ENCODE results near the gene DDX51. TPM values are rescaled to one million over a fixed set of nuclear protein-coding genes. Genes with fewer than 3 reads are reported as not detected.
A peak's percentile ranks its signal among the peaks of the same experiment; 100 is the strongest.

The DDX51 gene
- 10 to 100 TPM; 18.3 to 21.3 TPM for total RNA-seq

DNA sequence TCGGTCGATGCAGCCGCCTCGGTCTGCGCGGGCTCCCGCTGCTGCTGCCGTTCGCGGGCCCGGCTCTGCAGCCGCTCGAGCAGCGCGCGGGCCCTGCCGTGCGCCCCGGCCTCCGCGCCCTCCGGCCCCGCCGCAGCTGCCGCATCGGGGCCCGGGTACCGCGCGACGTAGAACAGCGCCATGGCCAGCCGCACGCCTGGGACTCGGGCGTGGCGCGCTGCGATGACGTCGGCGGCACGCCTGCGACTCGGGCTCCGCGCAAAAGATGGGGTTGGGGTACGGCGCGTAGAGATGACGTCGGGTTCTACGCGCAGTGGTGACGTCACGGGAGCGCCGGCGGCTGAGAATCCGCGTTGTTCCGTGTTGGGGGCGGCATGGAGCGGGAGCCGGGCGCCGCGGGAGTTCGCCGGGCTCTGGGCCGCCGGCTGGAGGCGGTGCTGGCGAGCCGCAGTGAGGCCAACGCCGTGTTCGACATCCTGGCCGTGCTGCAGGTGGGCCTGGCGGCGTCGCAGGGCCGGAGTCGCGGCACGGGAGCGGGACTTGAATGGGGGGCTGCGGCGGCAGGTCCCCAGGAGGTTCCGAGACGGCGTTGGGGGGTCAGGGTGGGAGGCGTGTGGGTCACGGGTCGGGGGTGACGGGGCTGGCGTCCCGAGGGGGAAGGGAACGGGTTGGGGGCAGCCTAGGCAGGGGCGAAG lies at the start of gene DDX51, which contains the start of gene NOC4L:
Gene DDX51 (minus strand): TSS at position 205 of the 695 bp plus-strand sequence. CDS start 23 bp downstream, at position 182.
Gene NOC4L (plus strand): TSS at position 343 of the 695 bp plus-strand sequence. CDS start 32 bp downstream, at position 375.
- POLR2A ChIA-PET: no interaction called here
- Mint-ChIP-seq H3K36me3 (peaks cover 18% of the 10 kb centered on the region), H3K27ac (peak within 1 kb of the TSS; percentile 87), H3K27me3 (no peaks in the 10 kb centered on the region), H3K9me3 (no peaks in the 10 kb centered on the region), H3K4me1 (ENCODE audit: low read depth) (peaks cover 27% of the 10 kb centered on the region), H3K4me3 (peak within 1 kb of the TSS; percentile 87)
- intact Hi-C loops (cut with micrococcal nuclease): loop anchor here (1.0 kb wide), 1 partner anchor 60 kb away; no protein-coding TSS in a partner anchor
- peak; percentile 97 for DNase-seq
- CTCF ChIA-PET: interaction anchor here (1.9 kb wide), 1 partner anchor 9 kb away, joined by 9 read pairs; no protein-coding TSS in a partner anchor

- POLR2A ChIA-PET: no interaction called here
- Mint-ChIP-seq H3K27me3 (no peaks in the 10 kb centered on the region), H3K9me3 (peaks cover 13% of the 10 kb centered on the region), H3K4me3 (no peak overlapping the region), H3K36me3 (peaks cover 4% of the 10 kb centered on the region), H3K27ac (no peak overlapping the region), H3K4me1 (ENCODE audit: low read depth) (peaks cover 25% of the 10 kb centered on the region)
- CTCF ChIA-PET: interaction anchor here (0.8 kb wide), 1 partner anchor 38 kb away, joined by 4 read pairs; no protein-coding TSS in a partner anchor
- no peak for DNase-seq
- intact Hi-C loops (cut with micrococcal nuclease): no loop called here
These were observed 47.8 kb upstream of the DDX51 start for GRCh38 chr12:132191715-132192553.

DNA sequence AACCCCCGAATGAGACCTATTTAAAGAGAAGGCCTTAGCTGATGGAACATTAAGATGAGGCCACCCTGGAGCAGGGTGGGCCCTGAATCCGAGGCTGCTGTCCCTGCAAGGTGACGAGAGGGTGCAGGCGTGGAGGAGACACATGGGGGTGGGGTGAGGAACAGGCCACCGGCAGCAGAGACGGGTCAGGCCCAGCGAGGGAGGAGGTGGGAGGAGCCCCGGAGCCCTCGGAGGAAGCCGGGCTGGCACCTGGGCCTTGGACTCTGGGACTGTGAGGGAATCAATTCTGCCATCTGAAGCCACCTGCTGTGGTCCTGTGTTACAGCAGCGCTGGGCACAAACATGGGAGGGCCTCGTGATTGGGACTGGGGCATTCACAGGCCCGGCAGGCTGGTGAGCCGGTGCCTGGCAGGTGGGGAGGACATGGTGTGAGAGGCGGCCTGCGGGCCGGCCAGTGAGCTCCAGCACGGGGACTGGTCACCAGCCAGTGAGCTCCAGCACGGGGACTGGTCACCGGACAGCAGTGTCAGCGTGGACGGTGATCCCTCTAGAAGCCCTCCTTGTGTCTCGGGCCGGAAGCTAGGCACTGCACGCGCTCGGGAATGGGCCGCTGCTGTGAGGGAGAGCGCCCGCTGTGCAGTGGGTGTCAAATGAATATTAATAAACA lies 46.8 kb upstream of the DDX51 start:
- H3K4me1 Mint-ChIP-seq (ENCODE audit: low read depth): peaks cover 32% of the 10 kb centered on the region
- no peak overlapping the region for H3K27ac Mint-ChIP-seq
- intact Hi-C loops (cut with micrococcal nuclease): no loop called here
- no peak for DNase-seq
- POLR2A ChIA-PET: no interaction called here
- no peaks in the 10 kb centered on the region for H3K27me3 Mint-ChIP-seq
- CTCF ChIA-PET: interaction anchor here (0.8 kb wide), 1 partner anchor 37 kb away, joined by 4 read pairs; no protein-coding TSS in a partner anchor
- H3K9me3 Mint-ChIP-seq: peaks cover 13% of the 10 kb centered on the region
- peak overlapping the region; percentile 61 for H3K4me3 Mint-ChIP-seq
- H3K36me3 Mint-ChIP-seq: peaks cover 4% of the 10 kb centered on the region

DNA sequence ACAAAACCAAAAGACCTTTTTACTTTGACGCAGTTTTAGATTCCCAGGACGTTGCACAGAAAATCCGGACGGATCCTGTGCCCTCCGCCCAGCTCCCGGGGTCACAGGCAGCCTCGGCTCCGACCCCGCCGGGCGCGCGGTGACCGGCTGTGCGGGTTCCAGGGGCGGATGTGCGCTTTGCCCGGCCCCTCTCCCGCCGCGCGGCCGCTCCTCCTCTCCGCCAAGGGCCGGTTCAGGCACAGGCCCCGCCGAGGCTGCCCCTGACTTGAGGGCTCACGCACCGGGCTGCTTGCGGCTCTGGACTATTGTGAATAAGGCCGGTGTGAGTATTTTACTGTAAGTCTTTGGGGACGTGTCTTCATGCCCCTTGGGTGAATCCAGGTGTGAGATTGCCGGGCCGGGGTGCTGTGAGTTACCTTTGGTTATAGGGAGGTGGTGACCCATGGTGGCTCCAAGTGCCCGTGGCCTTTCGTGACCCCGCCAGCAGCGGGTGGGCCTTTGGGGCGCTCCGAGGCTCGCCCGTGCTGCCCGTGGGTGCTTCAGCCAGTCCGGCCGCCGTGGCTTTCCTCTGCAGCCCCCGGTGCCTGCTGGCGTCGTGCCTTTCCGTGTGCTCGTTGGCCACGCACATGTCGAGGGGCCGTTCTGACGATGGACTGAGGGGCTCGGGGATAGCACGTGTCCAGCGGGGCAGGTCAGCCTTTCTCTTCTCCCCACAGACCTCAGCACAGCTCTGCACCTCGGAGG lies 46.1 kb upstream of the DDX51 start:
- CTCF ChIA-PET: interaction anchor here (1.2 to 1.6 kb wide), 3 partner anchors 11 to 37 kb away, joined by 3 to 7 read pairs (median 5); no protein-coding TSS in a partner anchor
- intact Hi-C loops (cut with micrococcal nuclease): no loop called here
- H3K4me1 Mint-ChIP-seq (ENCODE audit: low read depth): peaks cover 40% of the 10 kb centered on the region
- peaks cover 15% of the 10 kb centered on the region for H3K9me3 Mint-ChIP-seq
- H3K27ac Mint-ChIP-seq: peak overlapping the region; percentile 74
- no peak for DNase-seq
- H3K27me3 Mint-ChIP-seq: no peaks in the 10 kb centered on the region
- peaks cover 6% of the 10 kb centered on the region for H3K36me3 Mint-ChIP-seq
- peak overlapping the region; percentile 93 for H3K4me3 Mint-ChIP-seq
- POLR2A ChIA-PET: no interaction called here

- peak overlapping the region; percentile 80 for H3K27ac Mint-ChIP-seq
- peaks cover 18% of the 10 kb centered on the region for H3K9me3 Mint-ChIP-seq
- peaks cover 6% of the 10 kb centered on the region for H3K36me3 Mint-ChIP-seq
- peak overlapping the region; percentile 93 for H3K4me3 Mint-ChIP-seq
- intact Hi-C loops (cut with micrococcal nuclease): loop anchor here (5.0 kb wide), 2 partner anchors 37 to 298 kb away; no protein-coding TSS in a partner anchor
- ChIA-PET CTCF (interaction anchor here (1.2 to 1.6 kb wide), 3 partner anchors 10 to 36 kb away, joined by 3 to 7 read pairs (median 5); no protein-coding TSS in a partner anchor), POLR2A (interaction anchor here (1.0 to 1.1 kb wide), 2 partner anchors 11 to 14 kb away, joined by 4 to 5 read pairs; no protein-coding TSS in a partner anchor)
- peaks cover 40% of the 10 kb centered on the region for H3K4me1 Mint-ChIP-seq (ENCODE audit: low read depth)
- H3K27me3 Mint-ChIP-seq: no peaks in the 10 kb centered on the region
- peak; percentile 96 for DNase-seq
These were observed 45.4 kb upstream of the DDX51 start for GRCh38 chr12:132189378-132190011.

DNA sequence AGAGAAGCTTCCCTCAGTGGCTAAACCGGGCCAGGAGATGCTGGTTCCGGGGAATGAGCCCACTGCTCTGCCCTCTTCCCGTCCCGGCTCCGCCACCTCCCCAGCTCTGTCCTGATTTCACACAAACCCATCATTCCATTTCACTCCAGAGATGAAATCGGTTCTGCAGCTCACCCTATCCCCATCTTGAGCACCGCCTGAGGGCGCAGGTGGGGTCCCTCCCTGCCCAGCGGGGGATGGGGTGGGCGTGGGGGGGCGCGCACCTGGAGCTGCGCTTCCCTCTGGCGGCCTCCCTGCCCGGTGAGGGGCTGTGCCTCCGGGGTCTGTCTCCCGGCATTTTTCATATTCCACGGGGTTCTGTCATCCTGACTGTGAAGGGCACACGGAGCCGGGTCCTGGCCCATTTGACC lies 44.8 kb upstream of the DDX51 start:
- no peaks in the 10 kb centered on the region for H3K27me3 Mint-ChIP-seq
- DNase-seq: no peak
- peak overlapping the region; percentile 80 for H3K27ac Mint-ChIP-seq
- peaks cover 6% of the 10 kb centered on the region for H3K36me3 Mint-ChIP-seq
- POLR2A ChIA-PET: interaction anchor here (1.0 to 1.1 kb wide), 2 partner anchors 10 to 13 kb away, joined by 4 to 5 read pairs; no protein-coding TSS in a partner anchor
- intact Hi-C loops (cut with micrococcal nuclease): loop anchor here (5.0 kb wide), 2 partner anchors 37 to 298 kb away; no protein-coding TSS in a partner anchor
- CTCF ChIA-PET: interaction anchor here (1.2 to 1.6 kb wide), 3 partner anchors 10 to 35 kb away, joined by 3 to 7 read pairs (median 5); no protein-coding TSS in a partner anchor
- peaks cover 14% of the 10 kb centered on the region for H3K9me3 Mint-ChIP-seq
- peaks cover 40% of the 10 kb centered on the region for H3K4me1 Mint-ChIP-seq (ENCODE audit: low read depth)
- peak overlapping the region; percentile 93 for H3K4me3 Mint-ChIP-seq

GRCh38 chr12:132188451-132188901 lies 44.4 kb upstream of the DDX51 start:
- ChIA-PET POLR2A (interaction anchor here (1.1 kb wide), 1 partner anchor 10 kb away, joined by 5 read pairs; no protein-coding TSS in a partner anchor), CTCF (interaction anchor here (1.3 to 1.6 kb wide), 2 partner anchors 9 to 30 kb away, joined by 5 to 7 read pairs; no protein-coding TSS in a partner anchor)
- Mint-ChIP-seq H3K36me3 (peaks cover 3% of the 10 kb centered on the region), H3K4me1 (ENCODE audit: low read depth) (peaks cover 40% of the 10 kb centered on the region), H3K27ac (no peak overlapping the region), H3K27me3 (no peaks in the 10 kb centered on the region), H3K4me3 (peak overlapping the region; percentile 57), H3K9me3 (peaks cover 9% of the 10 kb centered on the region)
- no peak for DNase-seq
- intact Hi-C loops (cut with micrococcal nuclease): loop anchor here (5.0 kb wide), 2 partner anchors 36 to 299 kb away; no protein-coding TSS in a partner anchor

- intact Hi-C loops (cut with micrococcal nuclease): loop anchor here (5.0 kb wide), 2 partner anchors 36 to 299 kb away; no protein-coding TSS in a partner anchor
- Mint-ChIP-seq H3K27ac (no peak overlapping the region), H3K9me3 (peaks cover 12% of the 10 kb centered on the region), H3K4me1 (ENCODE audit: low read depth) (peaks cover 40% of the 10 kb centered on the region), H3K27me3 (no peaks in the 10 kb centered on the region), H3K4me3 (no peak overlapping the region), H3K36me3 (peaks cover 2% of the 10 kb centered on the region)
- POLR2A ChIA-PET: no interaction called here
- DNase-seq: no peak
- CTCF ChIA-PET: interaction anchor here (1.3 kb wide), 1 partner anchor 34 kb away, joined by 4 read pairs; no protein-coding TSS in a partner anchor
These were observed 43.7 kb upstream of the DDX51 start for GRCh38 chr12:132187646-132188450.

GRCh38 chr12:132186857-132187620 lies 42.9 kb upstream of the DDX51 start:
- POLR2A ChIA-PET: no interaction called here
- Mint-ChIP-seq H3K27me3 (no peaks in the 10 kb centered on the region), H3K9me3 (peaks cover 14% of the 10 kb centered on the region), H3K4me3 (peak overlapping the region; percentile 78), H3K4me1 (ENCODE audit: low read depth) (peaks cover 40% of the 10 kb centered on the region), H3K27ac (no peak overlapping the region), H3K36me3 (peaks cover 2% of the 10 kb centered on the region)
- DNase-seq: no peak
- CTCF ChIA-PET: interaction anchor here (1.3 kb wide), 1 partner anchor 33 kb away, joined by 4 read pairs; no protein-coding TSS in a partner anchor
- intact Hi-C loops (cut with micrococcal nuclease): loop anchor here (5.0 kb wide), 2 partner anchors 35 to 300 kb away; no protein-coding TSS in a partner anchor
